Measurements from ENCODE around the gene RUNX1.

Gene RUNX1

DNA sequence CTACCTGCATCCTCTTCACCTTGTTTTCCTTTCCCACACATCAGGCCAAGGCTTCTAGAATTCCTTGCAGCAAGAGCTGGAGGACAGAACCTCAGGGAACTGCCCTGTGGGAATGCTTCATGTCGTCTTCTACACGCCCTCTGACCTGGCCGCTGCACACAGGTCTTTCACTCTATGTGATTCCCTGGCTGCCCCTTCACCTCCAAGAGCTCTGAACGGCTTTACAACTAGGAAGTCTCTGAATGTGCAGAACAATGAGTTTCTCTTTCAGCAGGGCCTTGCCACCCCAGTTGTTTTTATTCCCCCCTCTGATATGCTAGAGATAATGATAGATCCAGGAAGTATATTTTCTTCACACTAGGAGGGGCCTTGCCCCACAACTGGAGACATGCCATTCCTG is 237.7 kb downstream of the RUNX1 start:
- no peak overlapping the region for H3K4me3 ChIP-seq (ENCODE audit: low read depth in 1 of 2, low read length in 1 of 2)
- no peak overlapping the region for H3K27ac ChIP-seq
- TF ChIP-seq, protein P1, sequence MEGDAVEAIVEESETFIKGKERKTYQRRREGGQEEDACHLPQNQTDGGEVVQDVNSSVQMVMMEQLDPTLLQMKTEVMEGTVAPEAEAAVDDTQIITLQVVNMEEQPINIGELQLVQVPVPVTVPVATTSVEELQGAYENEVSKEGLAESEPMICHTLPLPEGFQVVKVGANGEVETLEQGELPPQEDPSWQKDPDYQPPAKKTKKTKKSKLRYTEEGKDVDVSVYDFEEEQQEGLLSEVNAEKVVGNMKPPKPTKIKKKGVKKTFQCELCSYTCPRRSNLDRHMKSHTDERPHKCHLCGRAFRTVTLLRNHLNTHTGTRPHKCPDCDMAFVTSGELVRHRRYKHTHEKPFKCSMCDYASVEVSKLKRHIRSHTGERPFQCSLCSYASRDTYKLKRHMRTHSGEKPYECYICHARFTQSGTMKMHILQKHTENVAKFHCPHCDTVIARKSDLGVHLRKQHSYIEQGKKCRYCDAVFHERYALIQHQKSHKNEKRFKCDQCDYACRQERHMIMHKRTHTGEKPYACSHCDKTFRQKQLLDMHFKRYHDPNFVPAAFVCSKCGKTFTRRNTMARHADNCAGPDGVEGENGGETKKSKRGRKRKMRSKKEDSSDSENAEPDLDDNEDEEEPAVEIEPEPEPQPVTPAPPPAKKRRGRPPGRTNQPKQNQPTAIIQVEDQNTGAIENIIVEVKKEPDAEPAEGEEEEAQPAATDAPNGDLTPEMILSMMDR (IDR thresholded peaks at IDR 0.05), result no peak
- no peaks in the 10 kb centered on the region for H3K27me3 ChIP-seq
- H3K9me3 ChIP-seq, result no peaks in the 10 kb centered on the region
- H3K36me3 ChIP-seq, result peaks cover 44% of the 10 kb centered on the region
- H3K4me1 ChIP-seq (ENCODE audit: control insufficient read depth in 1 of 2, insufficient read depth in 1 of 2, low read depth in 1 of 2, low read length in 1 of 2), result peaks cover 20% of the 10 kb centered on the region in 2 experiments

GRCh38 chr21:34810786-34811185 is 238.3 kb downstream of the RUNX1 start:
- Histone ChIP-seq H3K4me3 (ENCODE audit: low read depth in 1 of 2, low read length in 1 of 2) (no peak overlapping the region), H3K27me3 (no peaks in the 10 kb centered on the region), H3K9me3 (no peaks in the 10 kb centered on the region), H3K4me1 (ENCODE audit: control insufficient read depth in 1 of 2, insufficient read depth in 1 of 2, low read depth in 1 of 2, low read length in 1 of 2) (peaks cover 20% of the 10 kb centered on the region in 2 experiments), H3K27ac (no peak overlapping the region), H3K36me3 (peaks cover 40% of the 10 kb centered on the region)
- TF ChIP-seq, protein P1 (IDR thresholded peaks at IDR 0.05), result no peak

DNA sequence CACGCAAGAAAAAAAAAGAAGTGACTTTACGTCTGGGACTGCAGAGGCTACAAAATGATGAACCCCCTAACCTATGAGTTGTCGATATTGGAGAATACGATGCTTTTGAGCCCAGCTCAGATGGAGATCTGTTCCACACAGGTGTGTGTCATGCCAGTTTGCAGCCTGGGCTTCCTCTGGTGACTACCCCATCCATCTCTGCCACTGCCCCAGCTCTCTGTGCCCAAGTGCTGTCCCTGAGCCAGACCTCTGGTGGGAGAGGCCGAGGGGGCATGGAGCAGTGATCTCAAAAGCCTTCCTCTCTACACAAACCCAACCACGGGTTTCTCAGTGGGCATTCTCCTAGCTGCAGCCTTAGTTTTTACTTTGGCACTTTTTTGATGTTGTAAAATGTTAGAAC is 239.3 kb downstream of the RUNX1 start:
- Histone ChIP-seq H3K27me3 (no peaks in the 10 kb centered on the region), H3K36me3 (peaks cover 40% of the 10 kb centered on the region), H3K9me3 (no peaks in the 10 kb centered on the region), H3K27ac (no peak overlapping the region), H3K4me1 (ENCODE audit: control insufficient read depth in 1 of 2, insufficient read depth in 1 of 2, low read depth in 1 of 2, low read length in 1 of 2) (peaks cover 20% of the 10 kb centered on the region in 2 experiments), H3K4me3 (ENCODE audit: low read depth in 1 of 2, low read length in 1 of 2) (no peak overlapping the region)
- TF ChIP-seq, protein P1 (IDR thresholded peaks at IDR 0.05), result no peak

DNA sequence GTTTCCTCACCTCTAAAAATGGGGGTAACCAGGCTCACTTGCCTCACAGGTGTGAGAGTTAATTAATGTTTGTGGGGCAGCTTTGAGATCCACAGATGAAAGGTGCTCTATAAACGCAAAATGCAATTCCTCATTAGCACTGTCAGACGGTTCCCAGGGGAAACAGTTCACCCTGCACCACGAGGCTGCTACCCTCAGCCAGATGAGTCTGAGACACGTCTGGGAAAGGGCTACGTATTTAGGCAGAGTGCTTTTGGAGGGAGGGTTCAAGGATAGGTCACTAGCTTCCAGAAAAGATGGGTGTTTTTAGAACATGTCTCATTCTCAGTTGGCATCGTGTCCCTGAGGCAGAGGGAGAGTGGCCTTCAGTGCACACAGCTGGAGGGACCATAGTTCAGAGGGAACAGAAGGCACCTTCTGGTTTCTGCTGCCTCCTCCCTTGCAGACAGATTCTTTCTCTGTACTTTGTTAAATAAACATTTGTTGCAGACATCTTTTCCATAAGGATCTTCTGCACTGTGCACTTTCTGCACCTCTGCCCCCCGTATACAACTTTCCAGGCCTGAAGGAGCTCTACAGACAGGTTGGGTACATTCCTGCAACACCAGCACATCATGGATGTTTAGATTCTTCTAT is 240.4 kb downstream of the RUNX1 start:
- no peak overlapping the region for H3K4me3 ChIP-seq (ENCODE audit: low read depth in 1 of 2, low read length in 1 of 2)
- TF ChIP-seq, protein P1 (IDR thresholded peaks at IDR 0.05), result no peak
- H3K27ac ChIP-seq, result peak overlapping the region; percentile 54
- no peaks in the 10 kb centered on the region for H3K27me3 ChIP-seq
- H3K36me3 ChIP-seq, result peaks cover 35% of the 10 kb centered on the region
- peaks cover 20% of the 10 kb centered on the region in 2 experiments for H3K4me1 ChIP-seq (ENCODE audit: control insufficient read depth in 1 of 2, insufficient read depth in 1 of 2, low read depth in 1 of 2, low read length in 1 of 2)
- no peaks in the 10 kb centered on the region for H3K9me3 ChIP-seq

- Histone ChIP-seq H3K36me3 (peaks cover 28% of the 10 kb centered on the region), H3K4me3 (ENCODE audit: low read depth in 1 of 2, low read length in 1 of 2) (no peak overlapping the region), H3K27ac (peak overlapping the region; percentile 54), H3K4me1 (ENCODE audit: control insufficient read depth in 1 of 2, insufficient read depth in 1 of 2, low read depth in 1 of 2, low read length in 1 of 2) (peaks cover 20% of the 10 kb centered on the region in 2 experiments), H3K9me3 (no peaks in the 10 kb centered on the region), H3K27me3 (no peaks in the 10 kb centered on the region)
- TF ChIP-seq, protein P1 (IDR thresholded peaks at IDR 0.05), result no peak
Observed at GRCh38 chr21:34807881-34808568, 241.1 kb downstream of the RUNX1 start.
